Measurements from ENCODE around the gene SSX2. TPM values are rescaled to one million over a fixed set of nuclear protein-coding genes. Genes with fewer than 3 reads are reported as not detected.
"Not testable (repeated sequence)": the region's sequence is repeated elsewhere in the genome, so short reads cannot be mapped to it uniquely, and the experiment has no call there.

Gene SSX2, protein sequence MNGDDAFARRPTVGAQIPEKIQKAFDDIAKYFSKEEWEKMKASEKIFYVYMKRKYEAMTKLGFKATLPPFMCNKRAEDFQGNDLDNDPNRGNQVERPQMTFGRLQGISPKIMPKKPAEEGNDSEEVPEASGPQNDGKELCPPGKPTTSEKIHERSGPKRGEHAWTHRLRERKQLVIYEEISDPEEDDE
- total RNA-seq = not detected

DNA sequence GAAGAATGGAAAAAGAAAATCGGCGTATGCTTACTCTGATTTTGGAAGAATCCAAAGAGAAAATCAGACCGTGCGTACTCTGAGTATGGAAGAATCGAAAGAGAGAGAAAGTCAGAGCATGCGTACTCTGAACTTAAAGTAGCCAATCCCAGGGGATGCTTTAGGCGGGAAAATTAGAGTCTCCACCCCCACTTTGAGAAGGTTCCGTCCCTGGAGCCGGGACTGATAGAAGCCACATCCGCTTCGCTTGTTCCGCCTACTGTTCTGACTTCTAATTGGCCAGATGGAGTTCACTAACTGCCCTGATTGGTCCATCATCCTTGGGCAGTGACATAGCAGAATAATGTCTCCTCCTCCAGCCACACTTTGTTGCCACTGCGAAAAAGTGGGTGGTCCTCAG, at the start of gene SSX2:
Gene SSX2, minus strand, starts transcription at position 101 of the 400 bp plus-strand sequence. CDS start 1,429 bp downstream, outside the sequence.
- WGBS, 2 donors = no CpG with 5 or more reads among the region's 13 CpGs
- intact Hi-C loops (cut with DNase I); H3K36me3 ChIP-seq (replicated peaks in 1 of 2; ENCODE audit: insufficient read depth in 1 of 2, low read depth in 2 of 2): not testable (repeated sequence)

DNA sequence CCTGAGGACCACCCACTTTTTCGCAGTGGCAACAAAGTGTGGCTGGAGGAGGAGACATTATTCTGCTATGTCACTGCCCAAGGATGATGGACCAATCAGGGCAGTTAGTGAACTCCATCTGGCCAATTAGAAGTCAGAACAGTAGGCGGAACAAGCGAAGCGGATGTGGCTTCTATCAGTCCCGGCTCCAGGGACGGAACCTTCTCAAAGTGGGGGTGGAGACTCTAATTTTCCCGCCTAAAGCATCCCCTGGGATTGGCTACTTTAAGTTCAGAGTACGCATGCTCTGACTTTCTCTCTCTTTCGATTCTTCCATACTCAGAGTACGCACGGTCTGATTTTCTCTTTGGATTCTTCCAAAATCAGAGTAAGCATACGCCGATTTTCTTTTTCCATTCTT, 44.0 kb upstream of the SSX2 start, which contains the start of gene SSX2B:
Gene SSX2B, plus strand, starts transcription at position 301 of the 400 bp plus-strand sequence. CDS start 1,429 bp downstream, outside the sequence.
- ATAC-seq; intact Hi-C loops (cut with DNase I): not testable (repeated sequence)
- no CpG with 5 or more reads among the region's 13 CpGs for WGBS, 2 donors

More for the DNA sequence above, at the start of gene SSX2:
- ATAC-seq, DNase-seq, H3K27ac ChIP-seq, H3K9me3 ChIP-seq, H3K4me3 ChIP-seq, H3K27me3 ChIP-seq, H3K4me1 ChIP-seq: not testable (repeated sequence)

DNA sequence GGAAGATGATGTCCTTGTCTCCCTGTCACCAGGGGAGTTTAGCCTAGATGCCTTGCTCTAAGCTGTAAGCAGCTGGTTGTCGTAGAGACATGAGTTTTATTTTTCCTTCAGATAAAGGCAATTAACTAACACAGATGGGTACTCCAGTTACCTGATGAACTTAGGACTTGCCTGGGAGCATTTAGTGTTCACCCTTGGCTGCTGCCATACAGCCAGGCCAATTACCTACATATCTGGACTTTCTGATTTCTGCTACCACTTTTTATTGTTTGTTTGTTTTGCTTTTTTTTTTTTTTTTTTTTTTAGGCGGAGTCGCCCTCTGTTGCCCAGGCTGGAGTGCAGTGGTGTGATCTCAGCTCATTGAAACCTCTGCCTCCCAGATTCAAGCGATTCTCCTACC, 14.9 kb downstream of the SSX2 start:
- H3K27me3 ChIP-seq; H3K4me3 ChIP-seq; H3K36me3 ChIP-seq (replicated peaks in 1 of 2; ENCODE audit: insufficient read depth in 1 of 2, low read depth in 2 of 2); DNase-seq; H3K27ac ChIP-seq; ATAC-seq; intact Hi-C loops (cut with DNase I); H3K9me3 ChIP-seq; H3K4me1 ChIP-seq: not testable (repeated sequence)
- WGBS, 2 donors = no CpG with 5 or more reads among the region's 4 CpGs

More for the DNA sequence above, 44.0 kb upstream of the SSX2 start, which contains the start of gene SSX2B:
- H3K27me3 ChIP-seq; DNase-seq; H3K4me1 ChIP-seq; H3K9me3 ChIP-seq; H3K4me3 ChIP-seq; H3K36me3 ChIP-seq (replicated peaks in 1 of 2; ENCODE audit: insufficient read depth in 1 of 2, low read depth in 2 of 2); H3K27ac ChIP-seq: not testable (repeated sequence)

DNA sequence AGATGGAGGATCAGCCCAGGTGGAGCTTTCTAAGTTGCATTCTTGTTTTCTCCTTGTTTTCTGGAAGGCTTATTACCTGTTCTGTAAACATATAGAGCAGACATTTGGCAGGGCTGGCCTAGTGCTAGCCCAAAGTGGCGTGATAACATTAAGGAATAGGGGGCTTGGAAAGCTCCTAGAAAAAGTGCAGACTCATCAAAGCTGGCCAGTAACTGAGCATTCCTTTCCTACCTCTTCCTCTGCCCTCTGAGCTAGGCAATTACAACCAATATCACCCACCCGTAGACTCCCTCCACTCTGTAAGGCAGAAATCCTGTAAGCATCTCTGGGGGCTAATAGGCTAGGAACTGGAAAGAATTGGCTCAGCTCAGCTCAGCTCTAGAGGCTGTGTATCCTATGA, 44.8 kb downstream of the SSX2 start:
- H3K4me3 ChIP-seq; H3K27ac ChIP-seq; H3K4me1 ChIP-seq; ATAC-seq; DNase-seq; intact Hi-C loops (cut with DNase I); H3K36me3 ChIP-seq (replicated peaks in 1 of 2; ENCODE audit: insufficient read depth in 1 of 2, low read depth in 2 of 2); H3K27me3 ChIP-seq; H3K9me3 ChIP-seq: not testable (repeated sequence)
- 69 to 80% methylated on average over 1 to 2 of the region's 2 CpGs for WGBS, 2 donors

DNA sequence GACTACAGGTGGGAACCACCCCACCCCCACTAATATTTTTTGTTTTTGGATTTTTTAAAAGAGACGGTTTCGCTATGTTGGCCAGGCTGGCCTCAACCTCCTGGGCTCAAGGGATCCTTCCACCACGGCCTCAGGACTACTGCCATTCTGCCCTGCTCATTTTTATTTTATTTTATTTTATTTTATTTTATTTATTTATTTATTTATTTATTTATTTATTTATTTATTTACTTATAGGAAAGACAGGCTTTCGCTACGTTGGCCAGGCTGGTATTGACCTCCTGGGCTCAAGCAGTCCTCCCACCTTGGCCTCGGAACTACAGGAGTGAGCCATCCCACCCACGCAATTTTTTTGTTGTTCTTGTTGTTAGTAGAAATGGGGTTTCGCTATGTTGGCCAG, 51.5 kb downstream of the SSX2 start:
- H3K4me3 ChIP-seq; intact Hi-C loops (cut with DNase I); H3K4me1 ChIP-seq; ATAC-seq; H3K27ac ChIP-seq; H3K36me3 ChIP-seq (replicated peaks in 1 of 2; ENCODE audit: insufficient read depth in 1 of 2, low read depth in 2 of 2); H3K27me3 ChIP-seq; H3K9me3 ChIP-seq; DNase-seq: not testable (repeated sequence)
- WGBS, 2 donors = 77 to 91% methylated on average over 6 to 8 of the region's 8 CpGs

DNA sequence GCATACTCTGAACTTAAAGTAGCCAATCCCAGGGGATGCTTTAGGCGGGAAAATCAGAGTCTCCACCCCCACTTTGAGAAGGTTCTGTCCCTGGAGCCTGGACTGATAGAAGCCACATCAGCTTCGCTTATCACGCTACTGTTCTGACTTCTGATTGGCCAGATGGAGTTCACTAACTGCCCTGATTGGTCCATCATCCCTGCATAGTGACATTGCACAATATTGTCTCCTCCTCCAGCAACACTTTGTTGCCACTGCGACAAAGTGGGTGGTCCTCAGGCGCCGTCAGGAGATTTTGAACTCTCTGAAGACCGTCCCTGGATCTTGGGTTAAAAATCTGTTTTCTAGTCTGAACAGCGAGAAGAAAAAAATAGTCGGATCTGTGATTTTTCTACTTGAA, 52.2 kb downstream of the SSX2 start, which contains the start of gene SSX7:
Gene SSX7, minus strand, starts transcription at position 101 of the 400 bp plus-strand sequence. CDS start 1,428 bp downstream, outside the sequence.
- H3K4me3 ChIP-seq; H3K4me1 ChIP-seq; H3K9me3 ChIP-seq; ATAC-seq; H3K36me3 ChIP-seq (replicated peaks in 1 of 2; ENCODE audit: insufficient read depth in 1 of 2, low read depth in 2 of 2); H3K27ac ChIP-seq; intact Hi-C loops (cut with DNase I); DNase-seq; H3K27me3 ChIP-seq: not testable (repeated sequence)
- WGBS, 2 donors = 72 to 74% methylated on average over 8 to 9 of the region's 9 CpGs

DNA sequence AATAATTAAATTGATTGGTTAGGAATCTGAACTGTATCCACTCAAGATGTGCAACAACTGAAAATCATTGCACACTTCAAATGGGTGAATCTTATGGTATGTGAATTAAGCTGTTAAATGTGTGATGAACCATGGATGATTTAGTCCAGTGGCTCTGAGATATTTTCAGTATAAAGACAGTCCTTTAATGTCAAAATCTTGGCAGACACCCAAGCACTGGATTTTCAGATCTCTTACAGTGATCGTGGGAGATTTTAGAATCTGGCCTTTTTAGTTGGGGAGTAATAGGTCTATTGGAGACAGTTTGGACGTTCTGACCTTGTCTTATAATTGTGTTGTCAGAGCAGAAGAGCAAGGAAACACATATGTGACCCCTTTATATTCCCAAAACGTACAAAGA, 56.3 kb downstream of the SSX2 start:
- H3K4me1 ChIP-seq; H3K27me3 ChIP-seq; intact Hi-C loops (cut with DNase I); H3K4me3 ChIP-seq; H3K27ac ChIP-seq; H3K9me3 ChIP-seq; ATAC-seq; H3K36me3 ChIP-seq (replicated peaks in 1 of 2; ENCODE audit: insufficient read depth in 1 of 2, low read depth in 2 of 2); DNase-seq: not testable (repeated sequence)
- 35 to 43% methylated on average over 3 of the region's 3 CpGs for WGBS, 2 donors

DNA sequence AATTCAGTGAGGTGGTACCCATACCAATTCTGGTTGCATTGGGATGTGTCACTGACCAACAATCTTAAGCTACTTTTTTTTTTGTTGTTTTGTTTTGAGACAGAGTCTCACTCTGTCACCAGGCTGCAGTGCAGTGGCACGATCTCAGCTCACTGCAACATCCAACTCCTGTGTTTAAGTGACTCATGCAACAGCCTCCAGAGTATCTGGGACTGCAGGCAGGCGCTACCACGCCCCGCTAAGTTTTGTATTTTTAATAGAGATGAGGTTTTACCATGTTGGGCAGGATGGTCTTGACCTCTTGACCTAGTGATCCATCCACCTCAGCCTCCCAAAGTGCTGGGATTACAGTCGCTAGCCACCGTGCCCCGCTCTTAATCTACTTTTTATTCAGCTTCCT, 58.0 kb downstream of the SSX2 start:
- DNase-seq; H3K9me3 ChIP-seq; H3K4me3 ChIP-seq; H3K27me3 ChIP-seq; H3K36me3 ChIP-seq (replicated peaks in 1 of 2; ENCODE audit: insufficient read depth in 1 of 2, low read depth in 2 of 2); H3K27ac ChIP-seq; ATAC-seq; H3K4me1 ChIP-seq; intact Hi-C loops (cut with DNase I): not testable (repeated sequence)
- WGBS, 2 donors = 77 to 87% methylated on average over 7 of the region's 7 CpGs

Small RNAs within 50 kb of the gene (small RNA-seq; reads per million reads assigned to genes)
- not detected for gene AC244505.3
- gene AC244505.5 = not detected
- not detected for gene AL450023.3
- not detected for gene RNA5SP504

Other genes starting within 250 kb of the SSX2 start
- gene XAGE1A, start 211.4 kb downstream of the SSX2 start, total RNA-seq = not detected
- not detected for gene XAGE1B, start 190.1 kb downstream of the SSX2 start, total RNA-seq
- gene SSX7, start 52.3 kb downstream of the SSX2 start, total RNA-seq = not detected
- gene SSX2B, start 44.1 kb upstream of the SSX2 start, total RNA-seq = not detected
- not detected for gene SPANXN5, start 90.2 kb upstream of the SSX2 start, total RNA-seq
- not detected for gene XAGE5, start 104.1 kb upstream of the SSX2 start, total RNA-seq
- not detected for gene XAGE3, start 160.9 kb upstream of the SSX2 start, total RNA-seq
- 10 to 100 TPM in 1 of 2 donors, 1 to 10 TPM in 1; 8.0 to 44.8 TPM for gene FAM156B, start 190.2 kb upstream of the SSX2 start, total RNA-seq